NK-92 treated with Interleukin-12 subunit alpha and Interleukin-12 subunit beta, amount 100 ng/mL, for 24 hours (cell line): ENCODE results near the gene SLC25A15.
"Not testable (repeated sequence)": the region's sequence is repeated elsewhere in the genome, so short reads cannot be mapped to it uniquely, and the experiment has no call there.

Source experiments
- DNase-seq: peaks from one replicate; lab custom pipeline; 2025; lab: John Stamatoyannopoulos, UW

Gene SLC25A15

DNA sequence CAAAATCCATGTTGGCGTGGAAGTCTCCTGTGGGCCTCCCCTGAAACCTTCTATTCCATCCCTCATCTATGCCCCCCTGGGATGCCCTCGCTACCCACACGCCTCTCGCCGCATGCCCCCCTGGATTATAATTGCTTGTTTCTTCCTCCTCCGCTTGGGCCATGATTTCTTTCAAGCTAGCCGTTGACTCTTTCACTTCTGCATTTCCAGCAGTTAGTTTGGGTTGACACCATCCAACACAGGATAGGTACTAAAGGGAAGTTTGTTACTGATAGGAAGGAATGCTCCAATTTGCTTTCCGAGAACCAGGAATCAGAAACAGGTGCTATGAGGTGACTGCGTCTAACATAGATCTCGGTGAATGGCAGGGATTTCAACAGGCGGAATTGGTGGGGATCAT, 7.7 kb upstream of the SLC25A15 start:
- no peak for DNase-seq

DNA sequence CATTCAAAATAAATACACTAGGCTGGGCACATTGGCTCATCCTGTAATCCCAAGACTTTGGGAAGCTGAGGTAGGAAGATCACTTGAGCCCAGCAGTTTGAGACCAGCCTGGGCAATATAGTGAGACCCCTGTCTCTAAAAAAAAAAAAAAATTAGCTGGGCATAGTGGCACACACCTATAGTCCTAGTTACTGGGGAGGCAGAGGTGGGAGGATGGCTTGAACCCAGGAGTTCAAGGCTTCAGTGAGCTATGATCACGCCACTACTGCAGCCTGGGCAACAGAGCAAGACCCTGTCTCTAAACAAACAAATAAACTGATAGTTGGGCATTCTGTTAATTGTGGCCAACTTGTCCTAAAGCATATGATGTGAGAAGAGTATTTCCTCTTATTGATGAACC, 6.4 kb upstream of the SLC25A15 start:
- not testable (repeated sequence) for DNase-seq

DNA sequence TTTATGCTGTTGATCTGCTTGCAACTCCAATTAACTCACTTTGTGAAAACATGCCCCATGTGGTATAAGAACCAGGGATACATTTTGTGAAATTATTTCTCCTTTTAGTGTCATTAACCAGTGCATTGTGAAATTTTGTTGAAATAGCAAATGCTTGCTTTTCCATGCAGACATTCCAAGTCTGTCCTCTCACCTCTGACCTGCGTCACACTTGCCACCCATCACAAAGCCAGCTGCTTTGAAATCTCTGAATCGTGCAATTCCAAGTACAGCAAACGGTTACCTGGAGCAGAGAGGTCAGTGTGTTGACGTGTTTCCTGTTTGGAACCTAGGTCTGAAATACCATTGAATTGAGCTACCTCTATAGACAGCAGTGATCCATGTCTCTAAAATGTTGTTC, 4.9 kb upstream of the SLC25A15 start:
- DNase-seq = no peak

DNA sequence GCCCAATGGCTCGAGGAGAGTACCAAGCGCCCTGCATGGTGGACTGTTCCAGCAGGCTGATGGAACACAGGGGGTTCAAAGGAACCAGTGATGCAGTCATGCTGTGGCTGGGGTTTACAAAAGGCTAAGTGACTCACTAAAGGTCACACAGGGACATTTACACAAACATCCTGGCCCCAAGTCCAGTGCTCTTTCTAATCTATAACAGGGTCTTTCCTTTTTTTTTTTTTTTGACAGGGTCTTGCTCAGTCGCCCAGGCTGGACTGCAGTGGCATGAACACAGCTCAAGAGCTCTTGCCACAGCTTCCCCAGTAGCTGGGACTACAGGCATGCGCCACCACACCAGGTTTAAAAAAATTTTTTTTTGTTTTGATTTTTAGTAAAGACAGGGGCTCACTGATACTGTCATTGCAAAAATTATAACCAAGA, 2.8 kb upstream of the SLC25A15 start:
- DNase-seq = no peak

DNA sequence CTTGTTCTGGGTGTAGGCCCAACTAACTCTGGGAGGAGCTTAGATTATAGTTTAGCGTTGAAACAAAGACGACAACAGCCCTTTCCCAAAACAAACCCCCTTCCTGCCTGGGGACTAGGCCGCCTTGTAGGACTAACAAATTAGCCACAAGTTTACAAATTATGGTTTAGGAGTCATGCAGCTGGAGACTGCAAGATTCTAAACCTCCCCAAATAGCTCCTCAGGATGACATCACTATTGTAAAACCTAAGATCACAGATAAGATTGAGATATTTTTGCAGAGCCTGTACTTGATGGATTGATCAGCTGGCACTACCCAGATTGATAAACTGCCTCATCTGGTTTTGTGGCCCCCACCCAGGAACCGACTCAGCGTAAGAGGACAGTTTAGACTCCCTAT, 2.3 kb upstream of the SLC25A15 start:
- DNase-seq = no peak

DNA sequence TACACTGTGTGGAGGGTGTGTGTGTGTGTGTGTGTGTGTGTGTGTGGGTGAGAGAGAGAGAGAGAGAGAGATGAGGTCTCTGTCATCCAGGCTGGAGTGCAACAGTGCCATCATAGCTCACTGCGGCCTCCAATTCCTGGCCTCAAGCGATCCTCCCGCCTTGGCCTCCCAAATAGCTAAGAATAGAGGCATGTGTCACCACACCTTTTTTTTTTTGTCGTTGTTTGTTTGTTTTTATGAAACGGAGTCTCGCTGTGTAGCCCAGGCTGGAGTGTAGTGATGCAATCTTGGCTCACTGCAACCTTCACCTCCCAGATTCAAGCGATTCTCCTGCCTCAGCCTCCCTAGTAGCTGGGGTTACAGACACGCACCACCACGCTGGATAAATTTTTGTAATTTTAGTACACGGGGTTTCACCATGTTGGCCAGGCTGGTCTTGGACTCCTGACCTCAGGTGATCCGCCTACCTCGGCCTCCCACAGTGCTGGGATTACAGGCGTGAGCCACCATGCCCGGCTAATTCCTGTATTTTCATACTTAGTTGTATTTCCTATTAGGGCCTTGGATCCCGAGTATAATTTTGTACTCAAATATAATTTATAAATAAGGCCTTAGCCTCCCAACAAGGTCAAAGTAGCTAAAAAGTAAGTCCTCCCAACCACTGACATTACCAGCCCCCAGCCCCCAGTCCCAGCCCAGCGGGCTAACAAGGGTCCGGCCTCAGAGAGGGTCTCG, 704 bp upstream of the SLC25A15 start:
- not testable (repeated sequence) for DNase-seq

DNA sequence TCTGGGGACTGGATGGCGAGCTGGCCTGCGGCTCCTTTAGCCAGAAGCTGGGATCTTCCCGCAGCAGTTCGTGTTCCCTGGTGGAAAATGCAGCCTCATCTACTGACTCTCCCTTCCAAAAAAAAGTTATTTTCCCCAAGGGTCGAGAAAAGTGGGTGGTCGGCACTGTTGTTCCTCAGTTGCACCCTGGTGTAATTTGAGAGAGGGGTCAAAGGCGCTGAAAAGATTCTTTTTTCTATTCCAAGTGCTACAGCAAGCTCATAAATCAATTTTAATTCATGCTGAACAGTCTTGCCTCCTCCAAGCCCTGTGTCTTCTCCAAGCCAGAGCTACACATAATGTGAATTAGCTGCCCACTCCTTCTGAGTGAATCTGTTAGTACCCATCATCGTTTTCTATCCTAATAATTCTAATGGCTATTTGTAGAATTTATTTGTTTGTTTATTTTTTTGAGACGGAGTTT, 774 bp downstream of the SLC25A15 start:
- no peak for DNase-seq

DNA sequence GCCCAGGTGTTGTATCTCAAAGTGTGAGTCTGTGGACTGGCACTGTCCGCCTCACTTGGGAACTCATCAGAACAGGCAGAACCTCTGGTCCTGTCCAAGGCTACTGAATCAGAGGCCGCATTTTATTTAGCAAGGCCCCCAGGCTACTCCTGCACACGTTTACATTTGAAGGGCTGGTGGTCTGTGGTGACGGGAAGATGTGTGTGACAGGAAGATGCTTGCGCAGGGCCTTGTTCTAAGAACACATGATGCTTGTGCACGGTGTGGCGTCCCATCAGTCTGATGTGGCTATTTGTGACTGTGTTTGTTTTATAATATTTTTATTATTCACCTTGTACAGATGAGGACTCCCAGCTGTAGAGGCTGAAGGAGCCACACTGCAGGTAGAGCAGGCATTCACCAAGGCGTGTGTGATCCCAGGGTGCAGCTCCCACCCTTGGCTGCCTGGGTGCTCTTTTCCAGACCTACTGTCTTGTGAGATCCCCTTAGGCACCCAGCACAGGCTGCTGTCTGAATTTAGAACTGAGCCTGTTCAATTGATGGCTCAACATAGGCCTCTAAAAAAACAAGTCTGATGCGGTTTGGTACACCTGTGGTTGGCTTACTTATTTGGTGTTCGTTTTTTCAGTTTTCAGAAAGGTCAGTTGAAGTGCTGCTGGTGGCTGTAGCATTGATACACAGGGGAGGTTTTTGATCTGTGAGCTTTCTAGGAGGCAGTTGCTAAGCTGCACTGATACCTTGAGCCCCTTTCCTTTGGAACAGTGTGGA, 3.1 kb downstream of the SLC25A15 start:
- no peak for DNase-seq

DNA sequence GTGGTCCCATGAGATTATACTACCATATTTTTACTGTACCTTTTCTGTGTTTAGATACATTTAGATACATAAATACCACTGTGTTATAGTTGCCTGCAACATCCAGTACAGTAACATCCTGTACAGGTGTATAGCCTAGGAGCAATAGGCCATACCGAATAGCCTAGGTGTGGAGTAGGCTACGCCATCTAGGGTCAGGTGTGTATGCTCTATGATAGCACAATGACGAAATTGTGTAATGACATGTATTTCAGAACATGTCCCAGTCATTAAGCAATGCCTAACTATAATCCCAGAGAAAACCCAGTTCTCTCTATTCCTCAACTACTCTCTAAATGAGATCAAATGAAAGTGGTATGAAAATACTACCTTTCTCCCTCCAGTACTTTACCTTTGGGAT, 3.9 kb downstream of the SLC25A15 start:
- DNase-seq = no peak

DNA sequence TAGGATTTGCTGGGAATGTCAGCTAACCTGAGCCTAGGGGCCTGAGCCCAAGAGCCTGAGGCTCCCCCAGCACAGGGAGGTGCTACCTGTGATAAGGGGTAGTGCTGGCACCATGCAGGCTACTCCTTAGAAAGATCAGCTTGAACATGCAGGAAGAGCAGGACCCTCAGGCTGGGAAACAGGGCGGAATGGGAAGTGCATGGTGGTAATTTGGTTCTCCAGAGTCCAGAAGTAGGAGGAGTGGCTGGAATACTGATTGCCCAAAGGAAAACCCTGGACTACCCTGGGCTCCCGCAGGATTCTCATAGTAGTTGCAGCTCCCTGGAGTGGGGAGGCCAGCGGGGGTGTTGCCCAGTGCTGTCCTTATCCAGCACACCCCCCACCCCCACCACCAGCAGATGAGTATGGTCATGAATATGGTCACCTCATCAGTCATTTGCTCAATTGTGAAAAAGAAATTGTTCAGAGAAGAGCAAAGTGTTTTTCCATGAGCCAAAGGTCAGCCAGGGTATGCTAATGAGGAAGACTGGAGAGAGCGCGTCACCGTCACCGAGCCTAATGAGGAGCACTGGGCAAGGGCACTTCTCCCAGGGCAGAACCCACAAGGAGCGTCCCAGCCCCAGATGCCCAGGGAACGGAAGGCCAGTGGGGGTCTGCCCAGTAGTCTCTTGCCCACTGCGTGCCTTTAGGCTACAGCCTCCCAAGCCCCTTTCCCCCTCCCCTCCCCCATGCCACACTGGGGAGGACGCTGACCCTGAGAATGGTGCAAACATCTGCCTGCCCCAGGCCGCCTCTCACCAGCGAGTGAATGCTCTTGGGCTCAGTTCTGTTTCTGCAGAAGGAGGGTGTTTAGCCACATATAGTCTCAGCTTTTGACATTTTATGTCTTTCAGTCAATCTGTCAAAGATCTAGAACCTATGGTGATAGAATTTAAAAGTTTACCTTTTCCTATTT, 5.3 kb downstream of the SLC25A15 start:
- DNase-seq = no peak

DNA sequence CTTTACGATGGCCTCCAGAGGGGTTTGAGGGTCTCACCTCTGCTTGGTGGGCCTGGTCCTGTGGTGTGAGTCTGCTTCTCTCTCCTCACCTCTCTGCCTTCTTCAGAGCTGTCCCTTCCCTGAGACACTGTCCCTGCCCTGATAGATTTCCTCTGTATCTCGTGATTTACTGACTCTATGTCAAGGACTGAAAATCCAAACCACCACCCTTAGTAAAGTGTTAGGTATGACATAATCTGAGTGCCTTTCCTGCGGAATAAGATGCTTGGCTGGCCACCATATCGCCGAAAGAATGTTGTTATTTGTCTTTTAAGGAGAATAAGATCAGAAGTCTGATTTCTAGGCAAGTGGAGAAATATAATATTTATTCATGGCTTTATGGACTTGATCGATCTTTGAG, 7.2 kb downstream of the SLC25A15 start:
- DNase-seq = no peak

DNA sequence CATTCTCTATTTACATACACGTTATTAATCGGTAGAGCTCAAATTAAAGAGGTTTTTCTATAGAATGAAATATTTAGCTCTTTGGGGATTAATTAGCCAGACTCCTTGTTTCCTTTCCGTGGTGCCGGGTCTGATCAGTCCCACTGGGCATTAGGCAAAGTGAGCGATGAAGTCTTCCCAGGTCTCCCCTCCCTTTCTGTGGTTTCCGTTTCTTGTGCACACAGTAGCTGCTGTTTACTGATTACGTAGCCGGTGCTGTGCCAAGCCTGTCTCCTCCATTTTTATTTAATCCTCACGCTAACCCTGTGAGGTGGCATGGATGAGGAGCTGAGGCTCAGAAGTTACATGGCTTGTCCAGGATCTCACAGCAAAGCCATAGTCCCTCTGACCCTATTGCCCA, 9.0 kb downstream of the SLC25A15 start:
- no peak for DNase-seq

DNA sequence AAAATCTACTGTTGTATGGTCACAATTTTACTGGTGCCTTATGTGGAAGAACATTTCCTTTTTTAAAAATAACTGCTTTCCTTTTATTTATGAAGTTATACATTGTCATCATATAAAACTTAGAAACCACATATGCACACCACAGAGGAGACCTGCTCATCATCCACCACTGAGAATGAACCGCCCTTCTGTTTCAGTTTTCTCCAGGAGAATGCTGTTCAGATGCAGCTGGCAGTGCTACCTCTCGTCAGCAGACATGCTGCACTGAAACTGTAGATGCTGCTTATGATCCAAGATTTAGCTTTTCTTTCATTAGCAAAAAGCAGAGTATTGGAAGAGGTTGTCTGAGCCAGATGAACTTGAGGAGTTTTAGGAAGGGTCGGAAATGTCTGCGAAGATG, 10.1 kb downstream of the SLC25A15 start:
- DNase-seq = no peak

DNA sequence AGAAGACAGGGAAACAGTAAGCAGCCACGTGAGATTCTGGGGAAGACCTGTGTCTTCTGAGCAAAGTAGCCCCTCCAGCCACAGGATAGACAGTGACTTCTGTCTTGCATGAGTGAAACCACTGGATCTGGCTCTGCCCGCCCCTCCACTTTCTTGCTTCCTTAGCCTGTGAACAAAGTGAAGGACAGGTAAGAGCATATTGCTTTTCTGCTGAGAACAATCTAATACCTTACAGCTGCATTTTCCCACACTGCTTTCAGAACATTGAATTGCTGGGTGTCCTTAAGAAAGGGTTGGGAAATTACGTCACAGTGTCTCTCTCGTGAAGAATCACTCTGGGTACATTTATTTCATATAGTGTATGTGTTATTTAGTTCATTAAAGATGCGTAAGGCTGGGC, 11.1 kb downstream of the SLC25A15 start:
- DNase-seq = no peak

DNA sequence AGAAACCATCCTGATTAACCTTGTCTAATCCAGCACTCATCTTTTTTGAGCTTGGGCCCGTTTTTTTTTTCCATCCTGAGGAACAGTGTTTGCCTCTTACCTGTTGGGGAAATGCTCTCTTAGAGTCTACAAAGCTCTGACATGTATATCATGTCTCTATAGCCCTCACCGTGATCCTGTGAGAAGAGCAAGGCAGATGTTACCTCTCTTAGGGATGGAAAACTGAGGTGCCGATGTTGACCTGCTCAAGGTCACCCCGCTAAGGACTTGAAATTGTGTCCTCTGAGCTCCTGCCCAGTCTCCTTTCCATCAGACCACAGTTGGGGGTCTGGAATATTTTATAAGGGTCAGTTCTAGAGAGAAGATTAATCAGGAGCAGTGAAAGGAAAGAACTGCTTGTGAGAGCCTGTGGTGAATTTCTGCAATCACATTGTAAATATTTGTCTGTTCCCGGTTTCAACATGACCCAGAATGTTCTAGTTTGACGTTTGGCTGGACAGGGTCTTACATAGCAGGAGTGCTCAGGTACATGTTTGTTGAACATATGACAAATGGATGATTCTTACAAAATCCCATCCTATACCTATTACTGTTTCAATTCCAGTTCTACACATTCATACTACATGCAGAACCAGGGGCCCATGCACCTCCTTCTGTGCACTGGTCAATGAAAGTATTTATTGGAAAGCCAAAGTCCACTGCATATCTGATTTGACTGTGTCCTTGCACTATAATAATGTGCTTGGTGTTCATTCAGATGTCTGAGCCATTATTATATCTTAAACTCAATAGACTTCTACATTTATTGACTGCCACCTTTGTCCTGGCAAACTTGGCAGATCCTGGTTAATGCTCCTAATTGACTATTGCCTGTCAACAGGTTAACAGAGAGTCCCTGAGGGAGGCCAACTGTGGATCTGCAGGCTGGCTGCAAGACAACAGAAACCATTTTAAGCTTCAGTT, 12.1 kb downstream of the SLC25A15 start:
- no peak for DNase-seq

DNA sequence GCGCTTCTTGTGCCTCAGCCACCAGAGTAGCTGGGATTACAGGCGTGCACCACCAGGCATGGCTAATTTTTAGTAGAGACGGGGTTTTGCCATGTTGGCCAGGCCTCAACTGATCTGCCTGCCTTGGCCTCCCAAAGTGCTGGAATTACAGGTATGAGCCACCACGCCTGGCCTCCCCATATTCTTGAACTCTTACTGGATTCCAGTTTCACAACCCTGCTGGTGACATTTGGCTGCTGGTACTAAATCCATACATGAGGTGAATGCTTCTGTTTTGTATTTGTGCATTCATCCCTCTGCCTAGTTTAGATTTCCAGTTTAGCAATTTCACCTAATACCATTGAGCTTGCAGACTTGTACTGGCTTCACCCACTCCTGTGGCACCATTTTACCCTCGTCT, 13.9 kb downstream of the SLC25A15 start:
- DNase-seq = no peak

DNA sequence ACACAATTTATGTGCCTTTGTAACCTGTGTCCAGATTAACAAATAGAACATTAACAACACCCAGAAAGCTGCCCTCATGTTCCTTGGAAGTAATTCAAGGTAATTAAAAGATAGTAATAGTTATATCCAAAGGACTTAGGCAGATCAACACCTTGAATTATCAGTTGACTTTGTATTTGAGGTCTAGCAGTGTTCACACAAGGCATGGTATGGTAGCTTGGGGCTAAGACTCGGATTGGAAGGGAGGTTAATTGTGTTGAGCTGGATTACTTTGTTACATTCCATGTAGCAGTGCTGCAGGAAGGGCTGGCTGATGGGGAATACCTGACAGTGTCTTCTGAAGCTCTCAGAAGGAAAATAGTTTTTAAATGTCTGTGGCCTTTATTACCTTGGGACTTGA, 16.8 kb downstream of the SLC25A15 start:
- DNase-seq = no peak

DNA sequence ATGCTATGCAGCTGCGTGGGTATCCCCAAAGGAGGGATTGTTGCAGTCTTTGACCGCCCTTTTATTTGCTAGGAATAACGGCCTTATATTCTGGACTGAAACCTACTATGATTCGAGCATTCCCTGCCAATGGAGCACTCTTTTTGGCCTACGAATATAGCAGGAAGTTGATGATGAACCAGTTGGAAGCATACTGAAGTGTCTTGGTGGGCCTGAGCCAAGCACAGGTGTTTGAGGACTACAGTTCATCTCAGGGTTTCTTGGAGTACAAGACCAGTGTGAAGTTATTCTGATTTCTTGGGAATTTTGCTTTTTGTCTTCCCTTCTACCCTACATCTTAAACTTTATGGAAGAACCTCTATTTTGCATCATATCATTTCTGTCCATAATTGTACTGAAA, 20.1 kb downstream of the SLC25A15 start:
- no peak for DNase-seq

DNA sequence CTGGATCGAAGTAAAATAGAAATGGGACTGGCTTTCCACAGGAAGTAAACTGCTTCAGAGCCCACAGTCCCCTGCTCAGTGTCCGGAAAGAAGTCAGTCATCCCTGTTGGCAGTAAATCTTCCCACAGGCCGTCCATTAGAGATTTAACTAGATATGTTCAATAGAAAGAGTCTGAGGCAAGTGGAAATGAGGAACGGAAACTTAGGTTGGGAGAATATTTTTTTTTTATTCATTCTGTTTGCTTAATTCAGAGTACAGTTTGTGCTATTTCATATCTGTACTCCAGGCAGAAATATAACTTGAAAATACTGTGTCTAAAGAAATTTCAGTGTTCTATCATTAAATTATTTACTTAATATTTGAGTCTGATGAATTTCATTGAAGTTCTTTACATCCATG, 22.7 kb downstream of the SLC25A15 start:
- no peak for DNase-seq

DNA sequence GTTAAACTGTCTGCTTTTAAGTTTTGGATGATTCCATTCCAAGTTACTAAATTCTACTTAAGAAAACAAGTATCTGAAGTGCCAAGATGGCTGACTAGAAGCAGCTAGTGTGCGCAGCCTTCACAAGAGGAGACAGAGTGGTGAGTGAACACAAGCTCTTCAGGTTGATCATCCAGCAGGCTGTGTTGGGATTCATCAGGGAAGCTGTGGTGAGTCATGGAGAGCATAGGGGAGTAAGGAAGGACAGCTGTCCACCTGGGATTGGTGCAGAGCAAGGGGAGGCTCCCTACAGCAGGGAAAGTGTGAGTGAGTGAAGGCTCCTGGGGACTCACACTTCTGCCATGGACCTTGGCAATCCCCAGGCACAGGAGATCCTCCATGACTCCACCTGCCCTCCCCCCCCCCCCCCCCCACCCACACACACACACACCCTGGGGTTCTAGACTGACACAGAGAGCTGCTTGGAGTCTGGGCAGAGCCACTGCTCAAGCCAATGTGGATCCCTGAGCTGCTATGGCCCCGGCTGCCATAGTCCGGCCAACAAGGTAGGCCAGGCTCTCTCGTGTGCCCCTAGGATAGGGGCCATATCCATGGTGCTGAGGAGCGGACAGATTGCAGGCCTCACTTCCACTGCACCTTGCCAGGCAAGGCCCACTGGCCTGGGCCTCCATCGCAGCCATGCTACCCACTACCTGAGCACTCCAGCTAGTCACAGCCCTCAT, 23.5 kb downstream of the SLC25A15 start:
- DNase-seq = no peak
